ENCODE results near the gene CATSPERZ. TPM values are rescaled to one million over a fixed set of nuclear protein-coding genes. Genes with fewer than 3 reads are reported as not detected.
"Not testable (repeated sequence)": the region's sequence is repeated elsewhere in the genome, so short reads cannot be mapped to it uniquely, and the experiment has no call there.

CATSPERZ gene
- total and polyA plus RNA-seq, 2 experiments from 2014 or later: not detected

DNA sequence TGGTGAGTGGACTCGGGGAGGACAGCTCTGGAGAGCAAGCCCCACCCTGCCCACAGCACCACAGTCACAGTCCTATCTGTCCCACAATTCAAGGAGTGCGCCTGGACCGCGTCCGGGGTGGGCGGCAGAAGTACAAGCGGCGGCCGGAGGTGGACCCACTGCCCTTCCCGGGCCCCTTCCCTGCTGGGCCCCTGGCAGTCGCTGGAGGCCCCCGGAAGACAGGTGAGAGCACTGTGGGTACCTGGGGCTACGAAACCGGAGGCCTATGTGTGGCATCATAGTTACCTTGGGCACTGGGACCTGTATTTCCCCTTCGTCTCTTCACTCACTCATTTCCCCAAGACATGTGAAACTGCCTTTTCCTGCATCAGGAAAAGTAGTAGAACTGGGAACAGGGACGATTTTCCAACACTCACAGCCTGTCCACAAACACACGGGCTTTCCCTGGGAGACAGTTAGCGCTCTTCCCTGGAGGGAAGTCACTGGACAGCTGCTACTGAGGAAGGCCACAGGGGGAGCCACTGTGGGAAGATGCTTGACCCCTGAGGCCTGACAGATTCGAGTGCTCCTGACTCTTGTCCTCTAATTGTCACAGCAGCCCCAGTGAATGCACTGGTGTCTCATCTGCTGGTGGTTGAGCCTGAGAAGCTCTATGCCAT lies 14.1 kb downstream of the CATSPERZ start:
- DNase-seq: peak; percentile 52
- no peaks in the 10 kb centered on the region for H3K36me3 ChIP-seq (ENCODE audit: low read depth)
- peak overlapping the region; percentile 71 for H2AFZ ChIP-seq
- H3K9ac ChIP-seq: peak overlapping the region; percentile 76
- in situ Hi-C loops (cut with MboI): no loop called here
- 47 to 56% methylated on average over 17 to 19 of the region's 19 CpGs for WGBS, 2 experiments (ENCODE audit: low coverage in 1 of 2, low lambda C conversion rate in 2 of 2, missing lambda C conversion rate in 2 of 2)
- no peak for TF ChIP-seq EZH2phosphoT487 (IDR thresholded peaks at IDR 0.05; ENCODE audit: insufficient read depth, low read depth)
- no peak for TF ChIP-seq EZH2 (IDR thresholded peaks at IDR 0.05; ENCODE audit: insufficient read depth, poor library complexity, severe bottlenecking)
- no peaks in the 10 kb centered on the region for H4K20me1 ChIP-seq (ENCODE audit: insufficient read depth)
- H3K9me2 ChIP-seq (ENCODE audit: insufficient read depth): no peaks in the 10 kb centered on the region
- peak overlapping the region; percentile 58 for H3K4me3 ChIP-seq
- H3K27ac ChIP-seq: peak overlapping the region; percentile 57
- H3K4me1 ChIP-seq (ENCODE audit: insufficient read depth): peaks cover 19% of the 10 kb centered on the region
- peaks cover 10% of the 10 kb centered on the region for H3F3A ChIP-seq (ENCODE audit: insufficient read depth)
- no peaks in the 10 kb centered on the region for H3K9me3 ChIP-seq (ENCODE audit: low read depth)
- peak overlapping the region; percentile 52 for H3K4me2 ChIP-seq (ENCODE audit: unreplicated experiment)
- H3K79me2 ChIP-seq (ENCODE audit: insufficient read depth): peaks cover 75% of the 10 kb centered on the region
- no peaks in the 10 kb centered on the region for H3K27me3 ChIP-seq (replicated peaks; ENCODE audit: insufficient read depth)

DNA sequence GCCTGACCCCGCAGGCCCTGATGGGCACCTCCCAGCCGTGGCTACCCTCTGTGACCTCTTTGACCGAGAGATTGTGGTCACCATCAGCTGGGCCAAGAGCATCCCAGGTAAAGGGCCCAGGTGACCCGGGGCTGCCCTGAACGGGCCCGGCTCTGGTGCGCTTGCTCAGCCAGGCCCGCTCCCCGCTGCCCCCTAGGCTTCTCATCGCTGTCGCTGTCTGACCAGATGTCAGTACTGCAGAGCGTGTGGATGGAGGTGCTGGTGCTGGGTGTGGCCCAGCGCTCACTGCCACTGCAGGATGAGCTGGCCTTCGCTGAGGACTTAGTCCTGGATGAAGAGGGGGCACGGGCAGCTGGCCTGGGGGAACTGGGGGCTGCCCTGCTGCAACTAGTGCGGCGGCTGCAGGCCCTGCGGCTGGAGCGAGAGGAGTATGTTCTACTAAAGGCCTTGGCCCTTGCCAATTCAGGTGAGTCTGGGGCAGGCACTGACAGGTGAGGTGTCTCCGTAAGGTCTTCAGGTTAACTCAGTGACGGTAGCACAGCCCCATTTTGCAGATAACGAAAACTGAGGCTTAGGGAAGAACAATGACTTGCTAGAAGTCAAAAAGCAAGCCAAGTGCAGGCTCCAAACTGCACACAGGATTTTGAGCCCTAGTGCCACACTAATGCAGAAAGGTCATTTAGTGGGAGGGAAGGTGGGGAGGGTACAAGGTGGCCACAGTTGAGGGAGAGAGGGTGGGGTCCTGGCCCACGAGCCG lies 14.8 kb downstream of the CATSPERZ start:
- Histone ChIP-seq H3K9me3 (ENCODE audit: low read depth) (no peaks in the 10 kb centered on the region), H2AFZ (no peak overlapping the region), H3K27ac (peak overlapping the region; percentile 57; the same call in 1 of the 2 replicates), H3K4me1 (ENCODE audit: insufficient read depth) (peaks cover 23% of the 10 kb centered on the region), H3K79me2 (ENCODE audit: insufficient read depth) (peaks cover 75% of the 10 kb centered on the region), H3K4me2 (ENCODE audit: unreplicated experiment) (no peak overlapping the region), H3F3A (ENCODE audit: insufficient read depth) (peaks cover 10% of the 10 kb centered on the region), H4K20me1 (ENCODE audit: insufficient read depth) (no peaks in the 10 kb centered on the region), H3K9me2 (ENCODE audit: insufficient read depth) (no peaks in the 10 kb centered on the region), H3K9ac (peak overlapping the region; percentile 76; the same call in 1 of the 2 replicates), H3K36me3 (ENCODE audit: low read depth) (no peaks in the 10 kb centered on the region), H3K27me3 (replicated peaks; ENCODE audit: insufficient read depth) (no peaks in the 10 kb centered on the region), H3K4me3 (no peak overlapping the region)
- in situ Hi-C loops (cut with MboI): no loop called here
- DNase-seq: no peak
- 88 to 90% methylated on average over 24 of the region's 24 CpGs for WGBS, 2 experiments (ENCODE audit: low coverage in 1 of 2, low lambda C conversion rate in 2 of 2, missing lambda C conversion rate in 2 of 2)
- TF ChIP-seq EZH2 (IDR thresholded peaks at IDR 0.05; ENCODE audit: insufficient read depth, poor library complexity, severe bottlenecking) (no peak), EZH2phosphoT487 (IDR thresholded peaks at IDR 0.05; ENCODE audit: insufficient read depth, low read depth) (no peak)

DNA sequence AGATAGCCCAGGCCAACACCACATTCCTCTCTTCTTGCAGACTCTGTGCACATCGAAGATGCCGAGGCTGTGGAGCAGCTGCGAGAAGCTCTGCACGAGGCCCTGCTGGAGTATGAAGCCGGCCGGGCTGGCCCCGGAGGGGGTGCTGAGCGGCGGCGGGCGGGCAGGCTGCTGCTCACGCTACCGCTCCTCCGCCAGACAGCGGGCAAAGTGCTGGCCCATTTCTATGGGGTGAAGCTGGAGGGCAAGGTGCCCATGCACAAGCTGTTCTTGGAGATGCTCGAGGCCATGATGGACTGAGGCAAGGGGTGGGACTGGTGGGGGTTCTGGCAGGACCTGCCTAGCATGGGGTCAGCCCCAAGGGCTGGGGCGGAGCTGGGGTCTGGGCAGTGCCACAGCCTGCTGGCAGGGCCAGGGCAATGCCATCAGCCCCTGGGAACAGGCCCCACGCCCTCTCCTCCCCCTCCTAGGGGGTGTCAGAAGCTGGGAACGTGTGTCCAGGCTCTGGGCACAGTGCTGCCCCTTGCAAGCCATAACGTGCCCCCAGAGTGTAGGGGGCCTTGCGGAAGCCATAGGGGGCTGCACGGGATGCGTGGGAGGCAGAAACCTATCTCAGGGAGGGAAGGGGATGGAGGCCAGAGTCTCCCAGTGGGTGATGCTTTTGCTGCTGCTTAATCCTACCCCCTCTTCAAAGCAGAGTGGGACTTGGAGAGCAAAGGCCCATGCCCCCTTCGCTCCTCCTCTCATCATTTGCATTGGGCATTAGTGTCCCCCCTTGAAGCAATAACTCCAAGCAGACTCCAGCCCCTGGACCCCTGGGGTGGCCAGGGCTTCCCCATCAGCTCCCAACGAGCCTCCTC lies 15.7 kb downstream of the CATSPERZ start:
- H3K36me3 ChIP-seq (ENCODE audit: low read depth); H3K9me3 ChIP-seq (ENCODE audit: low read depth); H4K20me1 ChIP-seq (ENCODE audit: insufficient read depth); H3K9me2 ChIP-seq (ENCODE audit: insufficient read depth); in situ Hi-C loops (cut with MboI); H2AFZ ChIP-seq; DNase-seq; H3K27ac ChIP-seq; H3K27me3 ChIP-seq (replicated peaks; ENCODE audit: insufficient read depth): not testable (repeated sequence)
- Histone ChIP-seq H3K4me3 (peak overlapping the region; percentile 88), H3F3A (ENCODE audit: insufficient read depth) (peaks cover 10% of the 10 kb centered on the region), H3K79me2 (ENCODE audit: insufficient read depth) (peaks cover 71% of the 10 kb centered on the region), H3K4me1 (ENCODE audit: insufficient read depth) (peaks cover 23% of the 10 kb centered on the region), H3K4me2 (ENCODE audit: unreplicated experiment) (peak overlapping the region; percentile 95), H3K9ac (peak overlapping the region; percentile 94; the same call in 1 of the 2 replicates)
- WGBS, 2 experiments (ENCODE audit: low coverage in 1 of 2, low lambda C conversion rate in 2 of 2, missing lambda C conversion rate in 2 of 2): 64 to 66% methylated on average over 13 to 25 of the region's 25 CpGs

- Histone ChIP-seq H2AFZ (peak overlapping the region; percentile 85), H3K4me2 (ENCODE audit: unreplicated experiment) (peak overlapping the region; percentile 95), H3K9me3 (ENCODE audit: low read depth) (no peaks in the 10 kb centered on the region), H3K9ac (peak overlapping the region; percentile 94), H3K4me1 (ENCODE audit: insufficient read depth) (peaks cover 23% of the 10 kb centered on the region), H3K27me3 (replicated peaks; ENCODE audit: insufficient read depth) (no peaks in the 10 kb centered on the region), H3K9me2 (ENCODE audit: insufficient read depth) (no peaks in the 10 kb centered on the region), H3K36me3 (ENCODE audit: low read depth) (0 out of 2 replicates have a peak, but pooled peaks cover 3% of the 10 kb centered on the region), H3K79me2 (ENCODE audit: insufficient read depth) (peaks cover 62% of the 10 kb centered on the region), H3K4me3 (peak overlapping the region; percentile 88), H3F3A (ENCODE audit: insufficient read depth) (peaks cover 10% of the 10 kb centered on the region), H4K20me1 (ENCODE audit: insufficient read depth) (no peaks in the 10 kb centered on the region), H3K27ac (peak overlapping the region; percentile 97)
- WGBS, 2 experiments (ENCODE audit: low coverage in 1 of 2, low lambda C conversion rate in 2 of 2, missing lambda C conversion rate in 2 of 2): 11 to 15% methylated on average over 28 to 31 of the region's 32 CpGs
- no peak for DNase-seq
- in situ Hi-C loops (cut with MboI): no loop called here
- TF ChIP-seq EZH2 (IDR thresholded peaks at IDR 0.05; ENCODE audit: insufficient read depth, poor library complexity, severe bottlenecking) (no peak), EZH2phosphoT487 (IDR thresholded peaks at IDR 0.05; ENCODE audit: insufficient read depth, low read depth) (no peak)
These were observed 16.6 kb downstream of the CATSPERZ start for GRCh38 chr11:64316672-64317324.
